Measurements from ENCODE around the gene PLXNA4. TPM values are rescaled to one million over a fixed set of nuclear protein-coding genes. Genes with fewer than 3 reads are reported as not detected.

PLXNA4 gene
- total and polyA plus RNA-seq, 2 experiments from 2014 or later, result 0.08 to 0.80 TPM

GRCh38 chr7:132527467-132528410, 48.5 kb downstream of the PLXNA4 start (continued):
- no peak for TF ChIP-seq ZNF462 (CRISPR knock-in tag; IDR thresholded peaks at IDR 0.05)

- DNase-seq (ENCODE audit: low spot score), result no peak
- H3K4me1 ChIP-seq (ENCODE audit: insufficient read depth), result no peaks in the 10 kb centered on the region
- Mint-ChIP-seq H3K27me3 (ENCODE audit: insufficient read depth, low read depth, poor library complexity) (peaks cover 3% of the 10 kb centered on the region), H3K36me3 (ENCODE audit: low read depth) (no peaks in the 10 kb centered on the region), H3K4me1 (no peaks in the 10 kb centered on the region), H3K4me3 (no peak overlapping the region), H3K9me3 (no peaks in the 10 kb centered on the region), H3K27ac (no peak overlapping the region)
- H3F3A ChIP-seq (replicated peaks; ENCODE audit: low read depth), result no peaks in the 10 kb centered on the region
- H3K79me2 ChIP-seq (replicated peaks; ENCODE audit: insufficient read depth), result no peaks in the 10 kb centered on the region
- no peak overlapping the region for H3K27ac ChIP-seq (ENCODE audit: low read depth)
- H3K9me2 ChIP-seq (ENCODE audit: insufficient read depth), result no peaks in the 10 kb centered on the region
- H2AFZ ChIP-seq, result no peak overlapping the region
- no peaks in the 10 kb centered on the region for H3K36me3 ChIP-seq (ENCODE audit: insufficient read depth)
- TF ChIP-seq POLR2AphosphoS5 (IDR thresholded peaks at IDR 0.05; ENCODE audit: low read depth), result no peak
- TF ChIP-seq ZNF114 (CRISPR knock-in tag; IDR thresholded peaks at IDR 0.05), result no peak
- no peak for TF ChIP-seq STAT1 (IDR thresholded peaks at IDR 0.05; ENCODE audit: unreplicated experiment)
- TF ChIP-seq REST (IDR thresholded peaks at IDR 0.05; ENCODE audit: unreplicated experiment), result no peak
- TF ChIP-seq CTCF (conservative IDR thresholded peaks at IDR 0.05; ENCODE audit: low read depth in 2 of 2), result no peak
- no peak for TF ChIP-seq ETS1 (IDR thresholded peaks at IDR 0.05)
- no peak for TF ChIP-seq EZH2phosphoT487 (IDR thresholded peaks at IDR 0.05; ENCODE audit: unreplicated experiment)
- no peak for TF ChIP-seq NANOG (IDR thresholded peaks at IDR 0.05; ENCODE audit: borderline replicate concordance)
- H3K4me2 ChIP-seq, result no peak overlapping the region
- H4K20me1 ChIP-seq (replicated peaks; ENCODE audit: insufficient read depth), result no peaks in the 10 kb centered on the region
- no peak for ATAC-seq
- no peaks in the 10 kb centered on the region for H3K27me3 ChIP-seq (ENCODE audit: insufficient read depth)
- no peak overlapping the region for H3K4me3 ChIP-seq
Measured at GRCh38 chr7:132526111-132526740, 50.0 kb downstream of the PLXNA4 start.

Measured in GM23338 (cell line).